DND-41 (cell line): ENCODE measurements around the gene MEIS3.

Experiments
- CTCF ChIP-seq: IDR thresholded peaks from 2 replicates; pipeline ENCODE4 v1.5.1; 2012; ENCODE audit warnings: borderline replicate concordance, low read length, moderate library complexity, mild to moderate bottlenecking; ENCODE audit not compliant: poor library complexity, severe bottlenecking; ENCODE audit errors: extremely low read depth
- EZH2 ChIP-seq: IDR thresholded peaks from 3 replicates; pipeline ENCODE4 v1.6.1; 2012; ENCODE audit warnings: borderline replicate concordance, low read depth, mild to moderate bottlenecking, moderate library complexity, low read length, inconsistent platforms; ENCODE audit not compliant: severe bottlenecking

DNA sequence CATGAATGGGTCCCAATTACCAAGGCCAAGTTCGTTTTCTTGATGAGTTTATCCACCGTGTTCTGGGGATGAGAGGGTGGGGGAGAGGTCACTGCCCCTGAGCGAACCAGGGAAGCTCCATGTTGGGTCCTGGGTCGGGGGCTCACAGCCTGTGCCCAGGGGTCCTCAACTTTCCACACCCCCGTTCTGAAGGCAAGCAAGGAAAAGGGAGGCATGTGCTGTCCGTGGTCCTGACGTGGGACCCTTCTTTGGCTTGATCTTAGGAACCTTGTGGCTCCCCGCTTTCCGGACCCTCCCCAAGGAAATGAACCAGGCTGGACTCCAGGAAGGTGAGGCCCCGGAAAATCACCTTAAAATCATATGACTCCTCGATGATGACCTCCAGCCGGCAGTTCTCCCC, 18.2 kb upstream of the MEIS3 start:
- TF ChIP-seq CTCF (no peak), EZH2 (no peak)
